GM12878 (cell line): ENCODE data around the gene TRABD. TPM values are rescaled to one million over a fixed set of nuclear protein-coding genes. Genes with fewer than 3 reads are reported as not detected.

Experiments
- ASH2L ChIP-seq: fragments of 300-600, 200-600 bp; sonication (generic); IDR thresholded peaks from 2 replicates; pipeline ENCODE4 v1.6.1; 2017; ENCODE audit warnings: low read depth, mild to moderate bottlenecking, borderline replicate concordance
- BACH1 ChIP-seq: fragments of 450-650 bp; IDR thresholded peaks from 2 replicates; pipeline ENCODE4 v1.6.1; 2017; ENCODE audit warnings: mild to moderate bottlenecking, borderline replicate concordance
- CBFB ChIP-seq: IDR thresholded peaks from 2 replicates; pipeline ENCODE4 v1.6.1; 2016; ENCODE audit warnings: antibody characterized with exemption, low read depth
- CHD2 ChIP-seq: IDR thresholded peaks from 2 replicates; pipeline ENCODE4 v1.6.1; 2011; ENCODE audit warnings: low read depth, low read length, improper control_type of control experiment, borderline replicate concordance
- DPF2 ChIP-seq: fragments of 450-650 bp; IDR thresholded peaks from 2 replicates; pipeline ENCODE4 v1.6.1; 2017; ENCODE audit warnings: mild to moderate bottlenecking
- E4F1 ChIP-seq: fragments of 450-650 bp; IDR thresholded peaks from 2 replicates; pipeline ENCODE4 v1.6.1; 2018; ENCODE audit warnings: borderline replicate concordance, mild to moderate bottlenecking; ENCODE audit not compliant: partially characterized antibody
- EGR1 ChIP-seq, 2 experiments: IDR thresholded peaks; 1 replicate in 1 of 2; 2 replicates in 1 of 2; pipeline ENCODE4 v1.6.1; 2011 to 2012; ENCODE audit warnings: low read depth in 2 of 2, low read length in 2 of 2, borderline replicate concordance in 1 of 2, mild to moderate bottlenecking in 1 of 2, moderate library complexity in 1 of 2
- FOXK2 ChIP-seq: fragments of 450-650 bp; IDR thresholded peaks from 2 replicates; pipeline ENCODE4 v1.6.1; 2017; ENCODE audit warnings: mild to moderate bottlenecking, moderate library complexity
- NBN ChIP-seq: fragments of 450-650 bp; IDR thresholded peaks from 2 replicates; pipeline ENCODE4 v1.6.1; 2016
- NFYB ChIP-seq: IDR thresholded peaks from 2 replicates; pipeline ENCODE4 v1.6.1; 2011; ENCODE audit warnings: low read depth, mild to moderate bottlenecking, low read length, improper control_type of control experiment, moderate library complexity; ENCODE audit not compliant: insufficient read depth
- PBX3 ChIP-seq: IDR thresholded peaks from 2 replicates; pipeline ENCODE4 v1.6.1; 2011; ENCODE audit warnings: mild to moderate bottlenecking, low read depth, low read length, moderate library complexity; ENCODE audit not compliant: insufficient replicate concordance
- PKNOX1 ChIP-seq: fragments of 450-650 bp; IDR thresholded peaks from 2 replicates; pipeline ENCODE4 v1.6.1; 2016; ENCODE audit warnings: mild to moderate bottlenecking
- SMAD1 ChIP-seq: fragments of 450-650 bp; IDR thresholded peaks from 2 replicates; pipeline ENCODE4 v1.6.1; 2018; ENCODE audit warnings: mild to moderate bottlenecking, low read depth; ENCODE audit not compliant: partially characterized antibody
- SMC3 ChIP-seq: IDR thresholded peaks from 2 replicates; pipeline ENCODE4 v1.6.1; 2011; ENCODE audit warnings: low read length, improper control_type of control experiment, borderline replicate concordance
- SP1 ChIP-seq: IDR thresholded peaks from one replicate; pipeline ENCODE4 v1.6.1; 2011; ENCODE audit warnings: low read depth, low read length
- SPI1 ChIP-seq: IDR thresholded peaks from 2 replicates; pipeline ENCODE4 v1.6.1; 2011; ENCODE audit warnings: low read depth, mild to moderate bottlenecking, low read length, moderate library complexity, borderline replicate concordance; ENCODE audit not compliant: insufficient read depth
- TCF3 ChIP-seq: IDR thresholded peaks from 2 replicates; pipeline ENCODE4 v1.6.1; 2012; ENCODE audit warnings: low read depth, mild to moderate bottlenecking, low read length, borderline replicate concordance; ENCODE audit not compliant: insufficient read depth
- ZNF274 ChIP-seq: IDR thresholded peaks from one replicate; pipeline ENCODE4 v1.8.0; 2011; ENCODE audit not compliant: insufficient read length, insufficient read depth
- ZNF592 ChIP-seq: fragments of 450-650 bp; IDR thresholded peaks from 2 replicates; pipeline ENCODE4 v1.6.1; 2017; ENCODE audit warnings: mild to moderate bottlenecking, moderate library complexity
- polyA plus RNA-seq, 11 experiments: library from polyadenylated mRNA; depleted of rRNA in 4 of 11; unstranded in 6 of 11; stranded (reverse) in 5 of 11; fragments of >200 nt; fragmentation: Nextera tagmentation in 4 of 11; fragmentation: Illumina TruSeq in 1 of 11; extraction: Ambion mirVana in 4 of 11; extraction: Trizol in 1 of 11; gene quantifications; 1 replicate in 1 of 11; 2 replicates in 10 of 11; pipeline versions ENCODE4 v1.2.1 to v1.2.3, GENCODE V29; 2011 to 2016; ENCODE audit warnings: inconsistent platforms in 2 of 11, missing spikeins in 2 of 11, low read depth in 1 of 11
- total RNA-seq, 4 experiments: library from RNA; depleted of rRNA in 3 of 4; stranded (reverse); fragments of >200 nt in 3 of 4; fragmentation: Illumina TruSeq in 1 of 4; extraction: Trizol in 1 of 4; gene quantifications; 2 replicates each; pipeline versions ENCODE4 v1.2.1 to v1.2.3, GENCODE V29; 2013 to 2021

TRABD gene
- total and polyA plus RNA-seq, 10 of the 15 experiments (the other 5 are each of a cell fraction or from before 2014, with no cell fraction given): 0.43 to 116 (median 58.1) TPM

- TF ChIP-seq PBX3: peak; percentile 68
- 0 out of 2 replicates have a peak, but pooled peaks have one; percentile 49 for TF ChIP-seq ASH2L
- TF ChIP-seq DPF2: peak; percentile 16; the same call in 1 of the 2 replicates
- peak; percentile 92 for TF ChIP-seq CBFB
- TF ChIP-seq CHD2: no peak
- peak; percentile 87 for TF ChIP-seq PKNOX1
- TF ChIP-seq SMAD1: peak; percentile 17
- TF ChIP-seq FOXK2: no peak
- TF ChIP-seq SP1: peak; percentile 65
- no peak; the same call in 1 of the 2 replicates for TF ChIP-seq NBN
- TF ChIP-seq BACH1: 0 out of 2 replicates have a peak, but pooled peaks have one; percentile 10
- TF ChIP-seq NFYB: no peak
- TF ChIP-seq SMC3: no peak
- peak; percentile 93 for TF ChIP-seq TCF3
- no peak for TF ChIP-seq ZNF592
- no peak for TF ChIP-seq E4F1
- no peak for TF ChIP-seq ZNF274
- TF ChIP-seq EGR1 (IDR thresholded peaks at IDR 0.05; ENCODE audit: borderline replicate concordance in 1 of 2, low read depth in 2 of 2, low read length in 2 of 2): peak in 1 of 2 experiments; percentile 24; a peak in 1 of 3 replicates
- TF ChIP-seq SPI1: peak; percentile 38; the same call in 1 of the 2 replicates
Observed at GRCh38 chr22:50190941-50191741, 5.4 kb downstream of the TRABD start (continued).
